Right atrium auricular region (tissue), 2 donors: ENCODE results near the gene DGCR2. TPM values are rescaled to one million over a fixed set of nuclear protein-coding genes. Genes with fewer than 3 reads are reported as not detected.

Experiments
- DNase-seq: peaks from one replicate; pipeline ENCODE4 v3.0.0-alpha.2; 2019; ENCODE audit warnings: low spot score
- H3K27ac ChIP-seq, 2 donors: fragments of 200-600 bp; sonication (generic); 1 replicate in 1 of 2; 2 replicates in 1 of 2; pipeline ENCODE4 v1.5.1; 2016 to 2019
- H3K27me3 ChIP-seq, 2 donors: fragments of 200-600 bp; sonication (generic); one replicate each; pipeline versions ENCODE4 v1.5.1 to v1.6.0; 2017 to 2019
- H3K36me3 ChIP-seq: fragments of 200-600 bp; sonication (generic); one replicate; pipeline ENCODE4 v1.5.1; 2016
- H3K4me1 ChIP-seq, 2 donors: fragments of 200-600 bp; sonication (generic); one replicate each; pipeline versions ENCODE4 v1.5.1 to v1.6.0; 2017 to 2019
- H3K4me3 ChIP-seq, 2 donors: fragments of 200-600 bp; sonication (generic); 1 replicate in 1 of 2; 2 replicates in 1 of 2; pipeline ENCODE4 v1.5.1; 2017 to 2019; ENCODE audit warnings: mild to moderate bottlenecking in 1 of 2, moderate library complexity in 1 of 2
- H3K9me3 ChIP-seq, 2 donors: fragments of 200-600 bp; sonication (generic); one replicate each; pipeline ENCODE4 v1.5.1; 2019
- CTCF ChIP-seq, 2 donors: fragments of 200-600 bp; sonication (generic); IDR thresholded peaks; one replicate each; pipeline ENCODE4 v1.5.1; 2019; ENCODE audit warnings: antibody characterized with exemption in 2 of 2
- total RNA-seq, 2 donors: library from RNA; depleted of rRNA; stranded (reverse); fragments of >200 nt; gene quantifications; one replicate each; pipeline ENCODE4 v1.1.0, GENCODE V29; 2016

Gene DGCR2
- total RNA-seq, 2 donors from 2014 or later: 32.8 to 48.1 TPM

DNA sequence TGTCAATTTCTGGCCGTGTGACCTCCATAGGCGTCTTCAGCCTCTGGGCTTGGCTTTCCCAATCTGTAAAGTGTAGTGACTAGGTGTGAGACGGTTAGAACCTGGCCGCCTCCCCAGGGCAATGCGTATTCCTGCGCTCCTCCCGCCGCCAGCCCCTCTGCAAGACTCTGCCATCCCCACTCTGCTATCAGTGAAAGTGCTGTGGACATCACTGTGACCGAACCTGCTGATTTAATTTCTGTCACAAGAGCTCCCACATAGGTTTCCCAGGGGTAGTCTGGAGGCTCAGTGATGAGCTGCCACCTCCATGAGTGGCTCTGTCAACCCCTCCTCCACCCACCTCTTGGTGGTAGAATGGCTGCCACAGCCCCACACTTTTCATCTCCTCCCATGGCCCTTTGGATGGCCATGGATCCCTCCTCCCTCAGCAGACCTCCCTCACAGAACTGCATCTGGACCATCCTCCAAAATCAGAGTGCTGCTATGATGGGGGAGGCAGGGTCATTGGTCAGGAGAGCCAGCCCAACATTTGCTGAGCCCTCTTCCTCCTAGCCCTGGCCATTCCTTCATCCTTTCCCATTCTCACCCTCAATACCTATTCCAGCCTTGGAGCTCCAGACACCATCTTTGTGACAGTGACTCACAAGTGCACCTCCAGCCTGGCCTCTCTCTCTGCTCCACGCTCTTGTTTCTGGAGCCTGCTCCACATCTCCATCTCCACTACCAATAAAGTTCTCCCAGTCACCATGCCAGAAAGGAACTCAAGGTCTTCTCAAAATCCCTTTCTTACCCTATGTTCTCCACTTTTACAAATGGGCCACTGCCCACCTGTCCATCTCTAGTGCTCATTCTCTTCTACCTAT, 29.3 kb upstream of the DGCR2 start:
- no peaks in the 10 kb centered on the region for H3K36me3 ChIP-seq
- no peak for DNase-seq
- peaks cover 4 to 19% of the 10 kb centered on the region in 2 donors for H3K27me3 ChIP-seq
- H3K9me3 ChIP-seq: no peaks in the 10 kb centered on the region
- peaks cover 0 to 9% of the 10 kb centered on the region in 2 donors for H3K4me1 ChIP-seq
- H3K4me3 ChIP-seq: no peak overlapping the region
- TF ChIP-seq CTCF (IDR thresholded peaks at IDR 0.05): no peak
- no peak overlapping the region for H3K27ac ChIP-seq

GRCh38 chr22:19150482-19151328, 28.5 kb upstream of the DGCR2 start:
- peaks cover 4 to 19% of the 10 kb centered on the region in 2 donors for H3K27me3 ChIP-seq
- peaks cover 0 to 9% of the 10 kb centered on the region in 2 donors for H3K4me1 ChIP-seq
- no peak overlapping the region for H3K27ac ChIP-seq
- TF ChIP-seq CTCF (IDR thresholded peaks at IDR 0.05): no peak
- H3K36me3 ChIP-seq: no peaks in the 10 kb centered on the region
- DNase-seq: no peak
- no peak overlapping the region for H3K4me3 ChIP-seq
- no peaks in the 10 kb centered on the region for H3K9me3 ChIP-seq

GRCh38 chr22:19149991-19150390, 27.8 kb upstream of the DGCR2 start, which contains the start of gene GSC2:
GSC2 (minus strand) TSS chr22:19150292; CDS start chr22:19150283, 9 bp downstream.
- no peak for TF ChIP-seq CTCF (IDR thresholded peaks at IDR 0.05)

GRCh38 chr22:19149047-19149883, 27.1 kb upstream of the DGCR2 start:
- DNase-seq: no peak
- Histone ChIP-seq H3K36me3 (no peaks in the 10 kb centered on the region), H3K27me3 (peaks cover 4 to 19% of the 10 kb centered on the region in 2 donors), H3K4me3 (peak overlapping the region in 1 of 2 donors; percentile 41), H3K9me3 (no peaks in the 10 kb centered on the region), H3K4me1 (peaks cover 0 to 9% of the 10 kb centered on the region in 2 donors), H3K27ac (no peak overlapping the region)
- TF ChIP-seq CTCF (IDR thresholded peaks at IDR 0.05): no peak

More at GRCh38 chr22:19149991-19150390, 27.8 kb upstream of the DGCR2 start, which contains the start of gene GSC2:
- Histone ChIP-seq H3K36me3 (no peaks in the 10 kb centered on the region), H3K4me1 (peaks cover 0 to 9% of the 10 kb centered on the region in 2 donors), H3K4me3 (peak within 1 kb of the TSS in 1 of 2 donors; percentile 41), H3K9me3 (no peaks in the 10 kb centered on the region), H3K27me3 (peaks cover 4 to 19% of the 10 kb centered on the region in 2 donors), H3K27ac (no peak within 1 kb of the TSS)
- DNase-seq: no peak

DNA sequence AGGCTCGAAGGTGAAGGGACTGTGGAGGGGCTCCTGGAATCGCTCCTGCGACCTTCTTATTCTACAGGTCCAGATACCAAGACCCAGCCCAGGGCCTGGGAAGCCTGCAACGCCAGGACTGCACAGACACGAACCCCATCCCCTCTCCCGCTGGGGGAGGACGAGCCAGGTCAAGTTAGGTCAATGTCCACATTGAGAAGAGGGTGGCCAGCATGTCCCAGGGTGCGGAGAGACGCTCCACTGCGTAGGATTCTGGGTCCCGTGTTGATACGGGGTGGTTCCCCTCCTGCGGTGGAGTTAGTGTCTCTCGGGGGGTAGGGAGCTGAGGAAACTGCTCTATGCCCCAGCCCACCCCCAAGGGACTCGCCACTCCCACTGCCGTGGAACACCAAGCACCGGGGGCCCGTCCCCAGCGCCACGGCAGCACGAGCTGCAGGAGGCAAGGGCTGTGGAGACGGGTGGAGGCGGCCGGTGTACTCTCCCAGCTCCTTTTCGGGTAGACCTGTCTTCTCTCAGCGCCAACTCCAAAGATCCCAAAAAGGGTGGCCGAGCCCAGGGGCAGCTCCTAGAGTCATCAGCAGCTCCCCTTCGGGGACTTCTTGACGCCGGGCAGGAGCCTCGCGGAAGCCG, 26.3 kb upstream of the DGCR2 start:
- H3K27me3 ChIP-seq: peaks cover 4 to 19% of the 10 kb centered on the region in 2 donors
- H3K4me1 ChIP-seq: peaks cover 0 to 17% of the 10 kb centered on the region in 2 donors
- DNase-seq: no peak
- no peak for TF ChIP-seq CTCF (IDR thresholded peaks at IDR 0.05)
- no peaks in the 10 kb centered on the region for H3K36me3 ChIP-seq
- H3K27ac ChIP-seq: no peak overlapping the region
- H3K9me3 ChIP-seq: no peaks in the 10 kb centered on the region
- no peak overlapping the region for H3K4me3 ChIP-seq
